K562 (cell line): ENCODE data around the gene GALNT16. TPM values are rescaled to one million over a fixed set of nuclear protein-coding genes. Genes with fewer than 3 reads are reported as not detected.

Experiments used
- CBX5 ChIP-seq: IDR thresholded peaks from 2 replicates; pipeline ENCODE4 v1.6.1; 2014; ENCODE audit warnings: low read depth, borderline replicate concordance
- ESRRA ChIP-seq: fragments of 450-650 bp; IDR thresholded peaks from 2 replicates; pipeline ENCODE4 v1.6.1; 2014; ENCODE audit warnings: low read depth, mild to moderate bottlenecking, moderate library complexity, borderline replicate concordance
- FOXJ3 ChIP-seq: sonication (generic); formaldehyde crosslinking; IDR thresholded peaks from 2 replicates; pipeline ENCODE4 v1.4.0; 2020; ENCODE audit warnings: mild to moderate bottlenecking, missing genetic modification reagents
- ZNF143 ChIP-seq: sonication (generic); formaldehyde crosslinking; IDR thresholded peaks from 2 replicates; pipeline ENCODE4 v1.9.0; 2022; ENCODE audit warnings: mild to moderate bottlenecking, missing genetic modification reagents
- ZNF778 ChIP-seq: fragments of 450-650 bp; formaldehyde crosslinking; IDR thresholded peaks from 2 replicates; pipeline ENCODE4 v1.4.0; 2020; ENCODE audit warnings: mild to moderate bottlenecking, moderate library complexity
- polyA plus RNA-seq, 8 experiments: library from polyadenylated mRNA; depleted of rRNA in 4 of 8; stranded (reverse) in 5 of 8; unstranded in 3 of 8; fragments of >200 nt; fragmentation: Nextera tagmentation in 2 of 8; fragmentation: Illumina TruSeq in 1 of 8; extraction: Ambion mirVana in 2 of 8; extraction: Trizol in 1 of 8; gene quantifications; 2 replicates each; pipeline versions ENCODE4 v1.2.1 to v1.2.3, GENCODE V29; 2011 to 2014; ENCODE audit warnings: inconsistent platforms in 1 of 8, missing spikeins in 1 of 8
- total RNA-seq, 7 experiments: library from RNA; depleted of rRNA in 6 of 7; stranded (reverse); fragments of >200 nt in 6 of 7; fragmentation: Illumina TruSeq in 2 of 7; extraction: Trizol in 2 of 7; gene quantifications; 2 replicates each; pipeline versions ENCODE4 v1.2.1 to v1.2.3, GENCODE V29; 2011 to 2021; ENCODE audit warnings: low replicate concordance in 1 of 7
- TF ChIP-seq, protein P1 (sequence below), 2 experiments: fragments of 450-650 bp; formaldehyde crosslinking in 1 of 2; IDR thresholded peaks; 2 replicates each; pipeline versions ENCODE4 v1.4.0 to v1.6.1; 2014 to 2020; ENCODE audit warnings: mild to moderate bottlenecking in 2 of 2, borderline replicate concordance in 1 of 2, low read depth in 1 of 2
- TF ChIP-seq, protein P2 (sequence below), 2 experiments: IDR thresholded peaks; 2 replicates each; pipeline ENCODE4 v1.6.1; 2012; ENCODE audit warnings: improper control_type of control experiment in 2 of 2, low read depth in 2 of 2, low read length in 2 of 2, borderline replicate concordance in 1 of 2

The GALNT16 gene
- total and polyA plus RNA-seq, 9 of the 15 experiments (the other 6 are each of a cell fraction or from before 2014, with no cell fraction given) = not detected

DNA sequence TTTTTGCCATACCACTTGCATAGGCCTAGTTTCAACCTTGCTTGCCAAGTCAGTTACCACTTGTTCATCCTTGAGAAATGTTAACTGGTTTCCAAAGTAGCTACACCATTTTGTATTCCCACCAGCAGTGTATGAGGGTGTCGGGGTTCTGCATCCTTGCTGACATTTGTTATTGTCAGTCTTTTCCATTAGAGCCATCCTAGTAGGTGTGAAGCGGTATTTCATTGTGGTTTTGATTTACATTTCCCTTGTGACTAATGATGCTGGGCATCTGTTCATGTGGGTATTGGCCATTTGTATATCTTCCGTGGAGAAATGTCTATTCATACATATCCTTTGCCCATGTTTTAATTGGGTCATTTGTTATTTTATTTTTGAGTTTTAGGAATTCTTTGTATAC, 27.6 kb upstream of the GALNT16 start (continued):
- TF ChIP-seq, protein P1, sequence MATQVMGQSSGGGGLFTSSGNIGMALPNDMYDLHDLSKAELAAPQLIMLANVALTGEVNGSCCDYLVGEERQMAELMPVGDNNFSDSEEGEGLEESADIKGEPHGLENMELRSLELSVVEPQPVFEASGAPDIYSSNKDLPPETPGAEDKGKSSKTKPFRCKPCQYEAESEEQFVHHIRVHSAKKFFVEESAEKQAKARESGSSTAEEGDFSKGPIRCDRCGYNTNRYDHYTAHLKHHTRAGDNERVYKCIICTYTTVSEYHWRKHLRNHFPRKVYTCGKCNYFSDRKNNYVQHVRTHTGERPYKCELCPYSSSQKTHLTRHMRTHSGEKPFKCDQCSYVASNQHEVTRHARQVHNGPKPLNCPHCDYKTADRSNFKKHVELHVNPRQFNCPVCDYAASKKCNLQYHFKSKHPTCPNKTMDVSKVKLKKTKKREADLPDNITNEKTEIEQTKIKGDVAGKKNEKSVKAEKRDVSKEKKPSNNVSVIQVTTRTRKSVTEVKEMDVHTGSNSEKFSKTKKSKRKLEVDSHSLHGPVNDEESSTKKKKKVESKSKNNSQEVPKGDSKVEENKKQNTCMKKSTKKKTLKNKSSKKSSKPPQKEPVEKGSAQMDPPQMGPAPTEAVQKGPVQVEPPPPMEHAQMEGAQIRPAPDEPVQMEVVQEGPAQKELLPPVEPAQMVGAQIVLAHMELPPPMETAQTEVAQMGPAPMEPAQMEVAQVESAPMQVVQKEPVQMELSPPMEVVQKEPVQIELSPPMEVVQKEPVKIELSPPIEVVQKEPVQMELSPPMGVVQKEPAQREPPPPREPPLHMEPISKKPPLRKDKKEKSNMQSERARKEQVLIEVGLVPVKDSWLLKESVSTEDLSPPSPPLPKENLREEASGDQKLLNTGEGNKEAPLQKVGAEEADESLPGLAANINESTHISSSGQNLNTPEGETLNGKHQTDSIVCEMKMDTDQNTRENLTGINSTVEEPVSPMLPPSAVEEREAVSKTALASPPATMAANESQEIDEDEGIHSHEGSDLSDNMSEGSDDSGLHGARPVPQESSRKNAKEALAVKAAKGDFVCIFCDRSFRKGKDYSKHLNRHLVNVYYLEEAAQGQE (IDR thresholded peaks at IDR 0.05; ENCODE audit: borderline replicate concordance) = no peak
- TF ChIP-seq, protein P1 (CRISPR knock-in tag; IDR thresholded peaks at IDR 0.05; ENCODE audit: low read depth) = no peak
- TF ChIP-seq FOXJ3 (no peak), ZNF778 (CRISPR knock-in tag) (no peak), ESRRA (no peak), CBX5 (no peak), ZNF143 (no peak)
- TF ChIP-seq, protein P2, sequence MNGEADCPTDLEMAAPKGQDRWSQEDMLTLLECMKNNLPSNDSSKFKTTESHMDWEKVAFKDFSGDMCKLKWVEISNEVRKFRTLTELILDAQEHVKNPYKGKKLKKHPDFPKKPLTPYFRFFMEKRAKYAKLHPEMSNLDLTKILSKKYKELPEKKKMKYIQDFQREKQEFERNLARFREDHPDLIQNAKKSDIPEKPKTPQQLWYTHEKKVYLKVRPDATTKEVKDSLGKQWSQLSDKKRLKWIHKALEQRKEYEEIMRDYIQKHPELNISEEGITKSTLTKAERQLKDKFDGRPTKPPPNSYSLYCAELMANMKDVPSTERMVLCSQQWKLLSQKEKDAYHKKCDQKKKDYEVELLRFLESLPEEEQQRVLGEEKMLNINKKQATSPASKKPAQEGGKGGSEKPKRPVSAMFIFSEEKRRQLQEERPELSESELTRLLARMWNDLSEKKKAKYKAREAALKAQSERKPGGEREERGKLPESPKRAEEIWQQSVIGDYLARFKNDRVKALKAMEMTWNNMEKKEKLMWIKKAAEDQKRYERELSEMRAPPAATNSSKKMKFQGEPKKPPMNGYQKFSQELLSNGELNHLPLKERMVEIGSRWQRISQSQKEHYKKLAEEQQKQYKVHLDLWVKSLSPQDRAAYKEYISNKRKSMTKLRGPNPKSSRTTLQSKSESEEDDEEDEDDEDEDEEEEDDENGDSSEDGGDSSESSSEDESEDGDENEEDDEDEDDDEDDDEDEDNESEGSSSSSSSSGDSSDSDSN (IDR thresholded peaks at IDR 0.05; ENCODE audit: borderline replicate concordance in 1 of 2, low read depth in 2 of 2, low read length in 2 of 2) = no peak
